Suprapubic skin (tissue), 3 donors: Measurements from ENCODE around the gene GSG1L.

Source experiments
- CTCF ChIP-seq, 2 donors: fragments of 200-600 bp in 1 of 2; fragments of 450-650 bp in 1 of 2; sonication (generic) in 1 of 2; IDR thresholded peaks; one replicate each; pipeline ENCODE4 v1.5.1; 2016 to 2019; ENCODE audit warnings: antibody characterized with exemption in 2 of 2, mild to moderate bottlenecking in 1 of 2, moderate library complexity in 1 of 2
- POLR2A ChIP-seq, 2 donors: fragments of 450-650 bp; IDR thresholded peaks; one replicate each; pipeline ENCODE4 v1.6.1; 2017; ENCODE audit warnings: antibody characterized with exemption in 2 of 2, mild to moderate bottlenecking in 2 of 2, moderate library complexity in 2 of 2

- no peak for TF ChIP-seq CTCF (IDR thresholded peaks at IDR 0.05)
- TF ChIP-seq POLR2A (IDR thresholded peaks at IDR 0.05), result no peak
Observed at GRCh38 chr16:27943766-27944165, 119.7 kb downstream of the GSG1L start.
